IMR-90 (cell line): ENCODE results near the gene RIC3. TPM values are rescaled to one million over a fixed set of nuclear protein-coding genes. Genes with fewer than 3 reads are reported as not detected.

ENCODE experiments used
- ATAC-seq: fragments of 200-7000 bp; cut with Tn5 transposase; 2 replicates; pipeline ENCODE4 v1.9.1; 2020; ENCODE audit warnings: low read depth, mild to moderate bottlenecking, moderate library complexity
- BruUV-seq: library from RNA; stranded (reverse); fragments of 400-500 nt; replicated peaks from 2 replicates; lab custom pipeline; 2021; lab: Mats Ljungman, UMichigan
- CTCF ChIA-PET: fragments of 300-600 bp; formaldehyde crosslinking; extraction: SDS; loops from one replicate; lab custom pipeline; 2021; ENCODE audit warnings: antibody characterized with exemption; lab: Yijun Ruan, JAX
- POLR2A ChIA-PET: fragments of 300-600 bp; sonication (Branson Sonifier 250); formaldehyde crosslinking; loops from one replicate; lab custom pipeline; 2022; ENCODE audit warnings: antibody characterized with exemption; ENCODE audit not compliant: unreplicated experiment; lab: Charles Lee
- DNase-seq: peaks from one replicate; pipeline ENCODE4 v3.0.0; 2013
- H2AFZ ChIP-seq: replicated peaks from 2 replicates; pipeline ENCODE3; 2013; ENCODE audit warnings: low read length, mild to moderate bottlenecking; ENCODE audit not compliant: poor library complexity
- H2AK5ac ChIP-seq: 2 replicates; pipeline ENCODE4 v1.6.1; 2013; ENCODE audit warnings: low read depth, low read length, inconsistent platforms
- H2AK9ac ChIP-seq: replicated peaks from 2 replicates; pipeline ENCODE3; 2013; ENCODE audit warnings: mild to moderate bottlenecking, low read depth, low read length, moderate library complexity; ENCODE audit not compliant: poor library complexity
- H2BK120ac ChIP-seq: 2 replicates; pipeline ENCODE4 v1.6.1; 2013; ENCODE audit warnings: low read depth, low read length, inconsistent platforms
- H2BK15ac ChIP-seq: 3 replicates; pipeline ENCODE4 v1.6.1; 2013; ENCODE audit warnings: low read depth, low read length, inconsistent platforms
- H2BK20ac ChIP-seq: 2 replicates; pipeline ENCODE4 v1.6.1; 2013; ENCODE audit warnings: low read depth, mild to moderate bottlenecking, inconsistent platforms, low read length, moderate library complexity
- H2BK5ac ChIP-seq: 2 replicates; pipeline ENCODE4 v1.6.1; 2013; ENCODE audit warnings: mild to moderate bottlenecking, low read depth, low read length, inconsistent platforms; ENCODE audit not compliant: poor library complexity, severe bottlenecking
- H3K14ac ChIP-seq: replicated peaks from 2 replicates; pipeline ENCODE4 v1.6.1; 2013; ENCODE audit warnings: low read depth, low read length, inconsistent platforms
- H3K18ac ChIP-seq: 2 replicates; pipeline ENCODE4 v1.6.1; 2013; ENCODE audit warnings: low read depth, low read length, control low read depth
- H3K23ac ChIP-seq: 2 replicates; pipeline ENCODE4 v1.6.1; 2013; ENCODE audit warnings: low read depth, low read length, inconsistent platforms
- H3K27ac ChIP-seq: 2 replicates; pipeline ENCODE4 v1.5.1; 2013; ENCODE audit warnings: mild to moderate bottlenecking, control low read depth, low read length; ENCODE audit not compliant: insufficient read depth
- H3K27me3 ChIP-seq: 2 replicates; pipeline ENCODE4 v1.6.1; 2013; ENCODE audit warnings: low read length; ENCODE audit not compliant: control insufficient read depth, insufficient read depth
- H3K36me3 ChIP-seq: 2 replicates; pipeline ENCODE4 v1.6.1; 2013; ENCODE audit warnings: low read length, mixed read lengths; ENCODE audit not compliant: control insufficient read depth, insufficient read depth
- H3K4ac ChIP-seq: 2 replicates; pipeline ENCODE4 v1.6.1; 2013; ENCODE audit warnings: low read depth, low read length, inconsistent platforms
- H3K4me1 ChIP-seq: 2 replicates; pipeline ENCODE4 v1.6.1; 2013; ENCODE audit warnings: low read length, mixed read lengths; ENCODE audit not compliant: control insufficient read depth, insufficient read depth
- H3K4me2 ChIP-seq: 2 replicates; pipeline ENCODE4 v1.6.1; 2013; ENCODE audit warnings: low read depth, mild to moderate bottlenecking, control low read depth, low read length, moderate library complexity
- H3K4me3 ChIP-seq: 2 replicates; pipeline ENCODE4 v1.5.1; 2013; ENCODE audit warnings: low read depth, mild to moderate bottlenecking, control low read depth, low read length, moderate library complexity; ENCODE audit not compliant: insufficient read depth
- H3K56ac ChIP-seq: 2 replicates; pipeline ENCODE4 v1.6.1; 2013; ENCODE audit warnings: low read length, inconsistent platforms; ENCODE audit not compliant: insufficient read depth; ENCODE audit errors: extremely low read depth
- H3K79me1 ChIP-seq, 2 experiments: 2 replicates each; pipeline ENCODE4 v1.6.1; 2013; ENCODE audit warnings: low read length in 2 of 2, inconsistent platforms in 1 of 2, low read depth in 1 of 2
- H3K9ac ChIP-seq: 2 replicates; pipeline ENCODE4 v1.6.1; 2013; ENCODE audit warnings: low read depth, low read length, control low read depth
- H3K9me1 ChIP-seq: 2 replicates; pipeline ENCODE4 v1.6.1; 2013; ENCODE audit warnings: low read length, inconsistent platforms; ENCODE audit not compliant: insufficient read depth
- H3K9me3 ChIP-seq: 2 replicates; pipeline ENCODE4 v1.6.1; 2013; ENCODE audit warnings: low read length; ENCODE audit not compliant: control insufficient read depth, insufficient read depth
- H4K20me1 ChIP-seq: 2 replicates; pipeline ENCODE4 v1.6.1; 2013; ENCODE audit warnings: low read length, inconsistent platforms; ENCODE audit not compliant: insufficient read depth
- H4K5ac ChIP-seq: 2 replicates; pipeline ENCODE4 v1.6.1; 2013; ENCODE audit warnings: mild to moderate bottlenecking, low read depth, low read length, control low read depth
- H4K8ac ChIP-seq, 2 experiments: 2 replicates each; pipeline ENCODE4 v1.6.1; 2013; ENCODE audit warnings: low read depth in 2 of 2, low read length in 2 of 2, control low read depth in 1 of 2, inconsistent platforms in 1 of 2
- H4K91ac ChIP-seq: 2 replicates; pipeline ENCODE4 v1.6.1; 2013; ENCODE audit warnings: low read depth, low read length, inconsistent platforms; ENCODE audit not compliant: insufficient read depth
- BHLHE40 ChIP-seq: fragments of 150-350 bp; IDR thresholded peaks from 2 replicates; pipeline ENCODE4 v1.6.1; 2016; ENCODE audit warnings: mild to moderate bottlenecking, low read depth, low read length
- CTCF ChIP-seq: conservative IDR thresholded peaks from 2 replicates; pipeline ENCODE4 v1.5.1; 2012; ENCODE audit warnings: mild to moderate bottlenecking, low read depth, low read length, improper control_type of control experiment
- MAZ ChIP-seq: IDR thresholded peaks from 2 replicates; pipeline ENCODE4 v1.6.1; 2012; ENCODE audit warnings: low read depth, mild to moderate bottlenecking, low read length, improper control_type of control experiment, moderate library complexity, borderline replicate concordance
- MXI1 ChIP-seq: IDR thresholded peaks from 2 replicates; pipeline ENCODE4 v1.6.1; 2012; ENCODE audit warnings: low read depth, mild to moderate bottlenecking, low read length, moderate library complexity, borderline replicate concordance
- NFE2L2 ChIP-seq: fragments of 150-350 bp; IDR thresholded peaks from 2 replicates; pipeline ENCODE4 v1.6.1; 2016; ENCODE audit warnings: low read depth, mild to moderate bottlenecking, low read length
- POLR2A ChIP-seq: IDR thresholded peaks from 2 replicates; pipeline ENCODE4 v1.6.1; 2012; ENCODE audit warnings: mild to moderate bottlenecking, low read depth, low read length
- SMC3 ChIP-seq: fragments of 150-350 bp; IDR thresholded peaks from 2 replicates; pipeline ENCODE4 v1.6.1; 2016; ENCODE audit warnings: low read depth, mild to moderate bottlenecking, antibody characterized with exemption, low read length, moderate library complexity
- WGBS, 2 experiments: methylation state at CpG; one replicate each; pipeline versions ENCODE4 v1.1.5 to v1.1.7; 2013; ENCODE audit warnings: missing lambda C conversion rate in 2 of 2; ENCODE audit not compliant: insufficient read length in 1 of 2; ENCODE audit errors: extremely low coverage in 2 of 2; 5-methylcytosine and 5-hydroxymethylcytosine counted together
- dilution Hi-C: fragments of 300-500 bp; cut with HindIII; formaldehyde crosslinking; loops from one replicate; pipeline ENCODE4 v1.14.3; 2018; ENCODE audit warnings: low sequenced_read_pairs; ENCODE audit not compliant: unreplicated experiment
- in situ Hi-C: fragments of 300-500 bp; cut with MboI; formaldehyde crosslinking; loops from 3 replicates; pipeline ENCODE4 v1.14.3; 2019; ENCODE audit warnings: low sequenced_read_pairs, inconsistent platforms, mixed read lengths
- intact Hi-C: fragments of 100-400 bp; cut with micrococcal nuclease; formaldehyde crosslinking; loops from 2 replicates; pipeline ENCODE4 v1.10.0; 2022
- polyA plus RNA-seq, 3 experiments: library from polyadenylated mRNA; depleted of rRNA; stranded (reverse); fragments of >200 nt; gene quantifications; 2 replicates each; pipeline ENCODE4 v1.2.3, GENCODE V29; 2012; ENCODE audit warnings: low replicate concordance in 1 of 3
- total RNA-seq: library from RNA; depleted of rRNA; stranded (reverse); fragments of >200 nt; gene quantifications from 2 replicates; pipeline ENCODE4 v1.2.3, GENCODE V29; 2012

RIC3 gene
- total and polyA plus RNA-seq, 2 of the 4 experiments (the other 2 are of a cell fraction) = not detected

GRCh38 chr11:8069771-8070170, 99.1 kb downstream of the RIC3 start (continued):
- TF ChIP-seq MAZ (no peak), CTCF (no peak), POLR2A (no peak)

DNA sequence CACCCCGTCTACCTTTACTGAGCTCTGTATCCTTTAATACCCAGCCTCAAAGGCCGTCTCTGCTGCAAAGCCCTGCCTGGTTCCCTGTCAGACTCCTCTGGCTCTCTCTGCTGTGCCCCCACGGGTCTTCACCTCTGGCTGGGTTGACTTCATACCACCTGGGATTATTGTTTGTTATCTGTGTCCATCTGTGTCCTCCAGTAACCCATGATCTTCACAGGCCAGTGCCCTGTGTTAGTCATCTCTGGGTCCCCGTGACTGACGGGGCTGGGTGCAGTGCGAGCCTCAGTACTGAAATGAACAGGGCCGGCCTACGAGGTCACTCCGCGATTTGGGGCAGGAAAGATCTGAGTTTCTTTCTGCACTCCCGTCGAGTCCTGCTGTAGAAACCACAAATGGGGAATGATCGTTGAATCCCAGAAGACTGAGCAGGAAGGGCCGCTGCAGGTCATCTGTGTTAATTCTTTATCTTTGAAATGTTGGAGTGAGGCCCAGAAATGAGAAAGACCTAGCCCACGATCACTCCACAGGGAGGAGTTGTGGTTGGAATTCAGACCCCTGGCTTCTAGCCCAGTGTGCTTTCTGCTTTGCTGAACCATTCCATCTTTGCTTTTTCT, 100.1 kb downstream of the RIC3 start:
- H3K23ac ChIP-seq = 0 out of 2 replicates have a peak overlapping the region, but pooled peaks have one; percentile 23
- H3K4me2 ChIP-seq = peak overlapping the region; percentile 43
- no peak overlapping the region for H2AK9ac ChIP-seq
- peak overlapping the region; percentile 31 for H3K4ac ChIP-seq
- H2BK120ac ChIP-seq = peak overlapping the region; percentile 38; the same call in 1 of the 2 replicates
- no peaks in the 10 kb centered on the region for H3K9me3 ChIP-seq
- H2BK20ac ChIP-seq = peak overlapping the region; percentile 1; the same call in 1 of the 2 replicates
- no peak for TF ChIP-seq SMC3
- no peak for TF ChIP-seq NFE2L2
- peak; percentile 51; the same call in 1 of the 2 replicates for TF ChIP-seq BHLHE40
- TF ChIP-seq MAZ = no peak; the same call in 1 of the 2 replicates
- no peak for TF ChIP-seq MXI1
- TF ChIP-seq CTCF = no peak
- no TSS peak for BruUV-seq
- intact Hi-C loops = no loop called here
- WGBS, 2 experiments = 12% methylated on average over 10 of the region's 15 CpGs; no CpG with 5 or more reads in 1 of the 2 experiments
- H4K20me1 ChIP-seq = peaks cover 6% of the 10 kb centered on the region
- no peak overlapping the region for H2BK15ac ChIP-seq
- no peak overlapping the region for H3K18ac ChIP-seq
- CTCF ChIA-PET = interaction anchor here (0.6 to 2.2 kb wide), 4 partner anchors 20 to 62 kb away, joined by 3 to 6 read pairs (median 4); no protein-coding TSS in a partner anchor
- H2AFZ ChIP-seq = peak overlapping the region; percentile 48
- H3K4me3 ChIP-seq = no peak overlapping the region
- H3K4me1 ChIP-seq = peaks cover 12% of the 10 kb centered on the region
- no peaks in the 10 kb centered on the region for H3K79me1 ChIP-seq
- no peak overlapping the region for H3K9ac ChIP-seq
- peak overlapping the region; percentile 1; the same call in 1 of the 2 replicates for H3K27ac ChIP-seq
- dilution Hi-C loops = no loop called here
- peak overlapping the region; percentile 7 for H2BK5ac ChIP-seq
- peak overlapping the region; percentile 43 for H3K14ac ChIP-seq
- DNase-seq (peak; percentile 91), ATAC-seq (peak; percentile 79)
- peaks cover 9% of the 10 kb centered on the region; the same call in 1 of the 2 replicates for H3K27me3 ChIP-seq
- H4K91ac ChIP-seq = no peak overlapping the region
- no peaks in the 10 kb centered on the region for H3K36me3 ChIP-seq
- H4K5ac ChIP-seq = no peak overlapping the region
- peak overlapping the region; percentile 30; the same call in 1 of the 2 replicates for H2AK5ac ChIP-seq
- POLR2A ChIA-PET = interaction anchor here (0.6 kb wide), 1 partner anchor 252 kb away, joined by 25 read pairs; no protein-coding TSS in a partner anchor
- no peak overlapping the region for H4K8ac ChIP-seq
- in situ Hi-C loops = no loop called here
- no peak overlapping the region for H3K56ac ChIP-seq
- H3K9me1 ChIP-seq = peaks cover 10% of the 10 kb centered on the region
